ENCODE results near the gene ALK.

DNA sequence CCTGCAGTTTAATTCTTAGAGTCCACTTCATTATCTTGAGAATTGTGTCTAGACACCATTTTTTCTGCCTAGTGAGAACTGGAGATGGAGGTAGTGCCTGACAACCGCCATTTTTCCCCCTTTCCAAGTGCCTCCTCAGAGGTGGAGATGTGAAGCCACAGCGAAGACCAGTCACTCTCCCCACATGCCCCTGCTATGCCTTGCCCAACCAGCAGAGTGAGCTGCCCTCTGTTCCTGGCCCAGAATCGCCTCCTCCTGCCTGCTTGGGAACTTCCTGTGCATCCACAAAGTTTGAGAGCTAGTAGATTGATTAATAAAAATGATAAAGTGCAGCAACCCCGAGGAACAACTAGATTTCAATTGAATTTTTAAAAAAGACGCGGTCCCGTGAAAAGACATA, 682.9 kb downstream of the ALK start:
- TF ChIP-seq, protein P1, sequence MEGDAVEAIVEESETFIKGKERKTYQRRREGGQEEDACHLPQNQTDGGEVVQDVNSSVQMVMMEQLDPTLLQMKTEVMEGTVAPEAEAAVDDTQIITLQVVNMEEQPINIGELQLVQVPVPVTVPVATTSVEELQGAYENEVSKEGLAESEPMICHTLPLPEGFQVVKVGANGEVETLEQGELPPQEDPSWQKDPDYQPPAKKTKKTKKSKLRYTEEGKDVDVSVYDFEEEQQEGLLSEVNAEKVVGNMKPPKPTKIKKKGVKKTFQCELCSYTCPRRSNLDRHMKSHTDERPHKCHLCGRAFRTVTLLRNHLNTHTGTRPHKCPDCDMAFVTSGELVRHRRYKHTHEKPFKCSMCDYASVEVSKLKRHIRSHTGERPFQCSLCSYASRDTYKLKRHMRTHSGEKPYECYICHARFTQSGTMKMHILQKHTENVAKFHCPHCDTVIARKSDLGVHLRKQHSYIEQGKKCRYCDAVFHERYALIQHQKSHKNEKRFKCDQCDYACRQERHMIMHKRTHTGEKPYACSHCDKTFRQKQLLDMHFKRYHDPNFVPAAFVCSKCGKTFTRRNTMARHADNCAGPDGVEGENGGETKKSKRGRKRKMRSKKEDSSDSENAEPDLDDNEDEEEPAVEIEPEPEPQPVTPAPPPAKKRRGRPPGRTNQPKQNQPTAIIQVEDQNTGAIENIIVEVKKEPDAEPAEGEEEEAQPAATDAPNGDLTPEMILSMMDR (IDR thresholded peaks at IDR 0.05), result peak; percentile 58
- TF ChIP-seq YY1 (IDR thresholded peaks at IDR 0.05; ENCODE audit: low read depth) (no peak), FOSL2 (IDR thresholded peaks at IDR 0.05; ENCODE audit: borderline replicate concordance, low read depth) (no peak), RCOR1 (IDR thresholded peaks at IDR 0.05; ENCODE audit: low read length) (no peak), MXI1 (IDR thresholded peaks at IDR 0.05; ENCODE audit: low read depth, low read length) (no peak), TEAD4 (IDR thresholded peaks at IDR 0.05; ENCODE audit: borderline replicate concordance, insufficient read depth) (no peak), POLR2AphosphoS5 (IDR thresholded peaks at IDR 0.05; ENCODE audit: low read depth, low read length) (no peak), TAF1 (IDR thresholded peaks at IDR 0.05; ENCODE audit: borderline replicate concordance, low read depth, low read length) (no peak)
- TF ChIP-seq, protein P2, sequence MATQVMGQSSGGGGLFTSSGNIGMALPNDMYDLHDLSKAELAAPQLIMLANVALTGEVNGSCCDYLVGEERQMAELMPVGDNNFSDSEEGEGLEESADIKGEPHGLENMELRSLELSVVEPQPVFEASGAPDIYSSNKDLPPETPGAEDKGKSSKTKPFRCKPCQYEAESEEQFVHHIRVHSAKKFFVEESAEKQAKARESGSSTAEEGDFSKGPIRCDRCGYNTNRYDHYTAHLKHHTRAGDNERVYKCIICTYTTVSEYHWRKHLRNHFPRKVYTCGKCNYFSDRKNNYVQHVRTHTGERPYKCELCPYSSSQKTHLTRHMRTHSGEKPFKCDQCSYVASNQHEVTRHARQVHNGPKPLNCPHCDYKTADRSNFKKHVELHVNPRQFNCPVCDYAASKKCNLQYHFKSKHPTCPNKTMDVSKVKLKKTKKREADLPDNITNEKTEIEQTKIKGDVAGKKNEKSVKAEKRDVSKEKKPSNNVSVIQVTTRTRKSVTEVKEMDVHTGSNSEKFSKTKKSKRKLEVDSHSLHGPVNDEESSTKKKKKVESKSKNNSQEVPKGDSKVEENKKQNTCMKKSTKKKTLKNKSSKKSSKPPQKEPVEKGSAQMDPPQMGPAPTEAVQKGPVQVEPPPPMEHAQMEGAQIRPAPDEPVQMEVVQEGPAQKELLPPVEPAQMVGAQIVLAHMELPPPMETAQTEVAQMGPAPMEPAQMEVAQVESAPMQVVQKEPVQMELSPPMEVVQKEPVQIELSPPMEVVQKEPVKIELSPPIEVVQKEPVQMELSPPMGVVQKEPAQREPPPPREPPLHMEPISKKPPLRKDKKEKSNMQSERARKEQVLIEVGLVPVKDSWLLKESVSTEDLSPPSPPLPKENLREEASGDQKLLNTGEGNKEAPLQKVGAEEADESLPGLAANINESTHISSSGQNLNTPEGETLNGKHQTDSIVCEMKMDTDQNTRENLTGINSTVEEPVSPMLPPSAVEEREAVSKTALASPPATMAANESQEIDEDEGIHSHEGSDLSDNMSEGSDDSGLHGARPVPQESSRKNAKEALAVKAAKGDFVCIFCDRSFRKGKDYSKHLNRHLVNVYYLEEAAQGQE (IDR thresholded peaks at IDR 0.05; ENCODE audit: low read depth, low read length), result no peak
